ENCODE measurements around the gene TUBGCP2.

Gene TUBGCP2

GRCh38 chr10:133308421-133309099 is at the start of gene TUBGCP2, which contains the start of gene ZNF511:
TUBGCP2 (minus strand) TSS chr10:133308872; CDS start chr10:133302941, 5,931 bp downstream.
ZNF511 (plus strand) TSS chr10:133308914; CDS start chr10:133308944, 30 bp downstream.
- peaks cover 3% of the 10 kb centered on the region for H3K27me3 Mint-ChIP-seq (ENCODE audit: low read depth, poor library complexity)
- H3K4me1 Mint-ChIP-seq = peaks cover 43% of the 10 kb centered on the region
- no peaks in the 10 kb centered on the region for H3K9me3 Mint-ChIP-seq
- peak; percentile 88 for DNase-seq
- H3K4me3 Mint-ChIP-seq = peak within 1 kb of the TSS; percentile 99
- peaks cover 27% of the 10 kb centered on the region for H3K36me3 Mint-ChIP-seq (ENCODE audit: low read depth)
- H3K27ac Mint-ChIP-seq = peak within 1 kb of the TSS; percentile 99
- no peak for TF ChIP-seq CTCF (IDR thresholded peaks at IDR 0.05)

- DNase-seq = peak; percentile 77
- H3K4me3 Mint-ChIP-seq = peak within 1 kb of the TSS; percentile 74
- peaks cover 13% of the 10 kb centered on the region for H3K36me3 Mint-ChIP-seq (ENCODE audit: low read depth)
- H3K27ac Mint-ChIP-seq = no peak within 1 kb of the TSS
- no peaks in the 10 kb centered on the region for H3K27me3 Mint-ChIP-seq (ENCODE audit: low read depth, poor library complexity)
- peaks cover 11% of the 10 kb centered on the region for H3K4me1 Mint-ChIP-seq
- H3K9me3 Mint-ChIP-seq = no peaks in the 10 kb centered on the region
- no peak for TF ChIP-seq CTCF (IDR thresholded peaks at IDR 0.05)
Observed at GRCh38 chr10:133357285-133358161, 48.9 kb upstream of the TUBGCP2 start, which contains the start of gene FUOM. FUOM (minus strand) TSS chr10:133358019; CDS start chr10:133358007, 12 bp downstream.

GRCh38 chr10:133356549-133357284 is 48.0 kb upstream of the TUBGCP2 start:
- H3K36me3 Mint-ChIP-seq (ENCODE audit: low read depth) = peaks cover 5% of the 10 kb centered on the region
- H3K27ac Mint-ChIP-seq = no peak overlapping the region

GRCh38 chr10:133355991-133356390 is 47.3 kb upstream of the TUBGCP2 start:
- Mint-ChIP-seq H3K4me3 (peak overlapping the region; percentile 64), H3K4me1 (no peaks in the 10 kb centered on the region), H3K27me3 (ENCODE audit: low read depth, poor library complexity) (no peaks in the 10 kb centered on the region), H3K9me3 (no peaks in the 10 kb centered on the region), H3K36me3 (ENCODE audit: low read depth) (no peaks in the 10 kb centered on the region), H3K27ac (no peak overlapping the region)
- TF ChIP-seq CTCF (IDR thresholded peaks at IDR 0.05) = no peak
- DNase-seq = no peak

More at GRCh38 chr10:133356549-133357284, 48.0 kb upstream of the TUBGCP2 start:
- H3K4me1 Mint-ChIP-seq = peaks cover 4% of the 10 kb centered on the region
- H3K4me3 Mint-ChIP-seq = peak overlapping the region; percentile 74
- H3K27me3 Mint-ChIP-seq (ENCODE audit: low read depth, poor library complexity) = no peaks in the 10 kb centered on the region
- no peaks in the 10 kb centered on the region for H3K9me3 Mint-ChIP-seq
- DNase-seq = no peak
- no peak for TF ChIP-seq CTCF (IDR thresholded peaks at IDR 0.05)

- DNase-seq = no peak
- no peaks in the 10 kb centered on the region for H3K27me3 Mint-ChIP-seq (ENCODE audit: low read depth, poor library complexity)
- no peaks in the 10 kb centered on the region for H3K4me1 Mint-ChIP-seq
- no peak overlapping the region for H3K4me3 Mint-ChIP-seq
- no peak overlapping the region for H3K27ac Mint-ChIP-seq
- no peaks in the 10 kb centered on the region for H3K9me3 Mint-ChIP-seq
- no peak for TF ChIP-seq CTCF (IDR thresholded peaks at IDR 0.05)
- no peaks in the 10 kb centered on the region for H3K36me3 Mint-ChIP-seq (ENCODE audit: low read depth)
Observed at GRCh38 chr10:133355266-133355665, 46.6 kb upstream of the TUBGCP2 start.
